ENCODE results near the gene ITGB3.

GRCh38 chr17:47240806-47241205 lies 12.8 kb upstream of the ITGB3 start:
- TF ChIP-seq POLR2AphosphoS5 (IDR thresholded peaks at IDR 0.05) = no peak
- no peak for TF ChIP-seq CTCF (IDR thresholded peaks at IDR 0.05)
- no peak for TF ChIP-seq POLR2A (IDR thresholded peaks at IDR 0.05)

Measured in sigmoid colon (tissue), 4 donors.